Mesendoderm (in vitro differentiated cells): ENCODE measurements around the gene NHSL2.
"Not testable (repeated sequence)": the region's sequence is repeated elsewhere in the genome, so short reads cannot be mapped to it uniquely, and the experiment has no call there.

ENCODE experiments used
- DNase-seq: peaks from one replicate; pipeline ENCODE4 v3.0.0; 2013
- H2AK5ac ChIP-seq: 2 replicates; pipeline ENCODE4 v1.6.1; 2013; ENCODE audit warnings: low read length, inconsistent platforms
- H2BK120ac ChIP-seq: 2 replicates; pipeline ENCODE4 v1.6.1; 2013; ENCODE audit warnings: low read depth, mild to moderate bottlenecking, low read length, moderate library complexity, mixed read lengths
- H2BK15ac ChIP-seq: replicated peaks from 2 replicates; pipeline ENCODE4 v1.6.1; 2013; ENCODE audit warnings: low read depth, mild to moderate bottlenecking, moderate library complexity
- H2BK5ac ChIP-seq: 2 replicates; pipeline ENCODE4 v1.6.1; 2013; ENCODE audit warnings: low read length, inconsistent platforms
- H3K18ac ChIP-seq: 2 replicates; pipeline ENCODE4 v1.6.1; 2013; ENCODE audit warnings: mild to moderate bottlenecking, low read length, mixed read lengths
- H3K23ac ChIP-seq: one replicate; pipeline ENCODE4 v1.6.1; 2013; ENCODE audit warnings: low read length
- H3K27ac ChIP-seq: 2 replicates; pipeline ENCODE4 v1.5.1; 2013; ENCODE audit warnings: low read depth, mild to moderate bottlenecking, inconsistent platforms, low read length, moderate library complexity
- H3K27me3 ChIP-seq: 2 replicates; pipeline ENCODE4 v1.6.1; 2013; ENCODE audit warnings: low read length, control low read depth, mild to moderate bottlenecking, inconsistent platforms; ENCODE audit not compliant: insufficient read depth, poor library complexity
- H3K36me3 ChIP-seq: 2 replicates; pipeline ENCODE4 v1.6.1; 2013; ENCODE audit warnings: low read length, inconsistent platforms; ENCODE audit not compliant: control insufficient read depth, insufficient read depth
- H3K4ac ChIP-seq: one replicate; pipeline ENCODE4 v1.6.1; 2013; ENCODE audit warnings: low read depth, mild to moderate bottlenecking, low read length, moderate library complexity
- H3K4me1 ChIP-seq: 2 replicates; pipeline ENCODE4 v1.6.1; 2013; ENCODE audit warnings: low read depth, low read length, inconsistent platforms; ENCODE audit not compliant: control insufficient read depth
- H3K4me2 ChIP-seq: 2 replicates; pipeline ENCODE4 v1.6.1; 2013; ENCODE audit warnings: low read length
- H3K4me3 ChIP-seq: 2 replicates; pipeline ENCODE4 v1.5.1; 2013; ENCODE audit warnings: mild to moderate bottlenecking, low read length
- H3K56ac ChIP-seq: one replicate; pipeline ENCODE4 v1.6.1; 2013; ENCODE audit warnings: low read length
- H3K79me1 ChIP-seq: 2 replicates; pipeline ENCODE4 v1.6.1; 2013; ENCODE audit warnings: low read length, inconsistent platforms
- H3K79me2 ChIP-seq: 2 replicates; pipeline ENCODE4 v1.6.1; 2013; ENCODE audit warnings: mild to moderate bottlenecking, low read length; ENCODE audit not compliant: control insufficient read depth, insufficient read depth
- H3K9ac ChIP-seq: 2 replicates; pipeline ENCODE4 v1.6.1; 2013; ENCODE audit warnings: low read length, inconsistent platforms
- H4K5ac ChIP-seq: one replicate; pipeline ENCODE4 v1.6.1; 2013; ENCODE audit warnings: low read length
- H4K8ac ChIP-seq: one replicate; pipeline ENCODE4 v1.6.1; 2013; ENCODE audit warnings: low read depth, mild to moderate bottlenecking, control low read depth, low read length, moderate library complexity
- WGBS: extraction: QIAGEN DNeasy Blood & Tissue Kit; methylation state at CpG from one replicate; pipeline ENCODE4 v1.1.7; 2013; ENCODE audit warnings: low lambda C conversion rate, missing lambda C conversion rate; ENCODE audit not compliant: insufficient coverage; ENCODE audit errors: extremely low coverage; 5-methylcytosine and 5-hydroxymethylcytosine counted together

Gene NHSL2

GRCh38 chrX:71964184-71964583 is 53.5 kb downstream of the NHSL2 start:
- not testable (repeated sequence) for H3K36me3 ChIP-seq, H4K5ac ChIP-seq, H2BK5ac ChIP-seq, H3K56ac ChIP-seq, H4K8ac ChIP-seq, H3K27ac ChIP-seq, H3K4ac ChIP-seq, H3K79me2 ChIP-seq, H3K18ac ChIP-seq, H3K9ac ChIP-seq, H3K4me1 ChIP-seq, H3K27me3 ChIP-seq, H3K4me3 ChIP-seq, H2BK120ac ChIP-seq, H3K79me1 ChIP-seq, H2BK15ac ChIP-seq, DNase-seq, H3K23ac ChIP-seq, H2AK5ac ChIP-seq, H3K4me2 ChIP-seq

DNA sequence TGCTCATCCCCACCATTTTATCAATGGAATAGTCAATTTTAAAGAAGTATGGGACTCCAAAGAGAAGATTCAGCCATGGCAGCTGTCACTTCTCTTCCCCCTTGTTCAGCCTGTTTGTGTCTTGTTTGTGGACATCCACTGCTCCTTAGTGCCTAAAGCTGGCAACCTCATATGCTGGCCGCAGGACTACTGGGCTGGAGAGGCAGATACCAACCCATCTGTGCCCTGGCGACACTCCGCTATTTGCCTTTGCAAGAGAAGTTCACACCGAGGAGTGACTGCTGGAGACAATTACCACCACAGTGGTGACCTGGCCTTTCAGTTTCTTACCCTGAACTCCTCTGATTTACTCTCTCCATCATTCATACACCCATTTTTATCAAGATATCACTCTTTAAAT is 64.3 kb downstream of the NHSL2 start:
- no peak overlapping the region for H3K4me3 ChIP-seq
- H2AK5ac ChIP-seq, result no peak overlapping the region
- H4K8ac ChIP-seq, result no peak overlapping the region
- H3K79me2 ChIP-seq, result no peaks in the 10 kb centered on the region
- H3K79me1 ChIP-seq, result no peaks in the 10 kb centered on the region
- H3K4me1 ChIP-seq, result no peaks in the 10 kb centered on the region
- H3K4me2 ChIP-seq, result no peak overlapping the region
- H3K27ac ChIP-seq, result no peak overlapping the region
- no peaks in the 10 kb centered on the region for H3K36me3 ChIP-seq
- H2BK120ac ChIP-seq, result no peak overlapping the region
- H4K5ac ChIP-seq, result no peak overlapping the region
- no peak for DNase-seq
- no peak overlapping the region for H3K4ac ChIP-seq
- WGBS, result no CpG with 5 or more reads among the region's 4 CpGs
- H3K56ac ChIP-seq, result no peak overlapping the region
- H3K18ac ChIP-seq, result no peak overlapping the region
- no peak overlapping the region for H2BK15ac ChIP-seq
- H3K9ac ChIP-seq, result no peak overlapping the region
- H3K27me3 ChIP-seq, result no peaks in the 10 kb centered on the region
- H2BK5ac ChIP-seq, result no peak overlapping the region
- no peak overlapping the region for H3K23ac ChIP-seq

- Histone ChIP-seq H4K5ac (no peak overlapping the region), H3K18ac (no peak overlapping the region), H3K23ac (no peak overlapping the region), H3K4me2 (no peak overlapping the region), H2BK120ac (no peak overlapping the region), H3K36me3 (no peaks in the 10 kb centered on the region), H3K4me3 (no peak overlapping the region), H3K4ac (no peak overlapping the region), H3K56ac (no peak overlapping the region), H4K8ac (no peak overlapping the region), H3K79me1 (no peaks in the 10 kb centered on the region), H3K27ac (no peak overlapping the region), H3K9ac (no peak overlapping the region), H3K79me2 (no peaks in the 10 kb centered on the region), H2BK15ac (no peak overlapping the region), H2AK5ac (no peak overlapping the region), H3K4me1 (no peaks in the 10 kb centered on the region), H2BK5ac (no peak overlapping the region), H3K27me3 (no peaks in the 10 kb centered on the region)
- no CpG with 5 or more reads among the region's 3 CpGs for WGBS
- no peak for DNase-seq
Observed at GRCh38 chrX:71976753-71977152, 66.1 kb downstream of the NHSL2 start.

DNA sequence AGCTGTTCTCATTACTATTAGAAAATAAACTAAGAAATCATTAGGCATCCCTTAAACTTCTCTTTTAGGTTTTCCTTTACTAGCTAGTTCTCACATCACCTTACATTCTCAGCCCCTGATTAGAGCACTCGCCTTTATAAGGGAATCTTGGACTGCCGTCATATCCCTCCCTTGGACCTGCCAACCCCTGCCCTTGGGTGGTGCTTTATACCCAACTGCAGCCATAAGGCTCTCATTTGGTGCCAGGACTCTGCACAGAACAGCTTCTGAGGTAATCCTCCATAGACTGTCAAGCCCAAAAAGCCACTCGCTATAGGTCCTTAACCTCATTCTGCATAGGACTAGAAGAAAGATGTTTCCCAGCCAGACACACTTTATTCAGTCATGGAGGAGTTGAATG is 67.5 kb downstream of the NHSL2 start:
- H3K36me3 ChIP-seq, result no peaks in the 10 kb centered on the region
- no peaks in the 10 kb centered on the region for H3K79me2 ChIP-seq
- no peak overlapping the region for H2AK5ac ChIP-seq
- no peak overlapping the region for H3K4me2 ChIP-seq
- no peak overlapping the region for H3K9ac ChIP-seq
- no peak overlapping the region for H3K27ac ChIP-seq
- no peak overlapping the region for H3K4ac ChIP-seq
- no peak overlapping the region for H4K8ac ChIP-seq
- H3K79me1 ChIP-seq, result no peaks in the 10 kb centered on the region
- no peak for DNase-seq
- no peak overlapping the region for H4K5ac ChIP-seq
- no CpG with 5 or more reads among the region's 3 CpGs for WGBS
- H2BK120ac ChIP-seq, result no peak overlapping the region
- no peak overlapping the region for H2BK5ac ChIP-seq
- H3K56ac ChIP-seq, result no peak overlapping the region
- no peak overlapping the region for H2BK15ac ChIP-seq
- no peaks in the 10 kb centered on the region for H3K27me3 ChIP-seq
- no peak overlapping the region for H3K23ac ChIP-seq
- no peak overlapping the region for H3K18ac ChIP-seq
- H3K4me3 ChIP-seq, result no peak overlapping the region
- no peaks in the 10 kb centered on the region for H3K4me1 ChIP-seq

- WGBS, result no CpG with 5 or more reads among the region's 9 CpGs
- no peak overlapping the region for H4K8ac ChIP-seq
- H3K18ac ChIP-seq, result no peak overlapping the region
- no peaks in the 10 kb centered on the region for H3K36me3 ChIP-seq
- H2BK120ac ChIP-seq, result no peak overlapping the region
- H3K79me2 ChIP-seq, result no peaks in the 10 kb centered on the region
- H2AK5ac ChIP-seq, result no peak overlapping the region
- no peak overlapping the region for H3K4ac ChIP-seq
- no peak overlapping the region for H2BK5ac ChIP-seq
- no peak overlapping the region for H3K9ac ChIP-seq
- no peaks in the 10 kb centered on the region for H3K79me1 ChIP-seq
- H3K27ac ChIP-seq, result no peak overlapping the region
- H4K5ac ChIP-seq, result no peak overlapping the region
- no peak overlapping the region for H2BK15ac ChIP-seq
- no peaks in the 10 kb centered on the region for H3K27me3 ChIP-seq
- H3K23ac ChIP-seq, result no peak overlapping the region
- H3K4me1 ChIP-seq, result peaks cover 6% of the 10 kb centered on the region
- H3K56ac ChIP-seq, result no peak overlapping the region
- H3K4me2 ChIP-seq, result no peak overlapping the region
- no peak for DNase-seq
- no peak overlapping the region for H3K4me3 ChIP-seq
Observed at GRCh38 chrX:71989768-71990426, 79.3 kb downstream of the NHSL2 start.

GRCh38 chrX:71990518-71990917 is 79.9 kb downstream of the NHSL2 start:
- Histone ChIP-seq H3K27ac (no peak overlapping the region), H3K4me1 (peaks cover 6% of the 10 kb centered on the region)
- no CpG with 5 or more reads among the region's 2 CpGs for WGBS

More at GRCh38 chrX:71990518-71990917, 79.9 kb downstream of the NHSL2 start:
- no peak overlapping the region for H3K23ac ChIP-seq
- no peak overlapping the region for H3K56ac ChIP-seq
- no peak overlapping the region for H4K5ac ChIP-seq
- H4K8ac ChIP-seq, result no peak overlapping the region
- no peaks in the 10 kb centered on the region for H3K27me3 ChIP-seq
- no peak overlapping the region for H3K18ac ChIP-seq
- H2BK15ac ChIP-seq, result no peak overlapping the region
- H3K4me3 ChIP-seq, result no peak overlapping the region
- no peaks in the 10 kb centered on the region for H3K79me1 ChIP-seq
- H2AK5ac ChIP-seq, result no peak overlapping the region
- no peak for DNase-seq
- no peak overlapping the region for H3K9ac ChIP-seq
- H2BK5ac ChIP-seq, result no peak overlapping the region
- H2BK120ac ChIP-seq, result no peak overlapping the region
- no peak overlapping the region for H3K4ac ChIP-seq
- no peaks in the 10 kb centered on the region for H3K36me3 ChIP-seq
- no peak overlapping the region for H3K4me2 ChIP-seq
- no peaks in the 10 kb centered on the region for H3K79me2 ChIP-seq
